RWPE2 (cell line): Measurements from ENCODE around the gene XPNPEP2.

ENCODE experiments used
- ATAC-seq: fragments of 200-7000 bp; cut with Tn5 transposase; 3 replicates; pipeline ENCODE4 v1.9.1; 2021; ENCODE audit warnings: low read depth
- DNase-seq: peaks from one replicate; pipeline ENCODE4 v3.0.0-alpha.2; 2020; ENCODE audit warnings: low spot score
- H3K27ac ChIP-seq: fragments of 450-650 bp; 2 replicates; pipeline ENCODE4 v1.5.1; 2017; ENCODE audit warnings: mild to moderate bottlenecking; ENCODE audit not compliant: poor library complexity, severe bottlenecking
- H3K27me3 ChIP-seq: fragments of 250-450 bp; sonication (Bioruptor Pico); 2 replicates; pipeline ENCODE4 v1.5.1; 2021; ENCODE audit warnings: mild to moderate bottlenecking, moderate library complexity; ENCODE audit not compliant: insufficient read depth, poor library complexity, severe bottlenecking
- H3K36me3 ChIP-seq: fragments of 250-450 bp; sonication (Bioruptor Pico); 2 replicates; pipeline ENCODE4 v1.5.1; 2020; ENCODE audit warnings: low read depth, mild to moderate bottlenecking, moderate library complexity
- H3K4me1 ChIP-seq: fragments of 250-450 bp; sonication (Bioruptor Pico); 2 replicates; pipeline ENCODE4 v1.5.1; 2021; ENCODE audit warnings: mild to moderate bottlenecking, moderate library complexity; ENCODE audit not compliant: insufficient read depth, poor library complexity, severe bottlenecking
- H3K4me3 ChIP-seq: fragments of 250-450 bp; sonication (Bioruptor Pico); 2 replicates; pipeline ENCODE4 v1.5.1; 2021; ENCODE audit warnings: mild to moderate bottlenecking, moderate library complexity; ENCODE audit not compliant: severe bottlenecking
- H3K9me3 ChIP-seq: fragments of 250-450 bp; sonication (Bioruptor Pico); 2 replicates; pipeline ENCODE4 v1.5.1; 2021; ENCODE audit warnings: mild to moderate bottlenecking, moderate library complexity; ENCODE audit not compliant: severe bottlenecking
- CTCF ChIP-seq: fragments of 450-650 bp; IDR thresholded peaks from one replicate; pipeline ENCODE4 v1.5.1; 2017; ENCODE audit warnings: mild to moderate bottlenecking, moderate library complexity; ENCODE audit not compliant: poor library complexity, severe bottlenecking

XPNPEP2 gene

GRCh38 chrX:129804806-129805205 lies 66.0 kb downstream of the XPNPEP2 start:
- H3K4me3 ChIP-seq: no peak overlapping the region
- no peaks in the 10 kb centered on the region for H3K27me3 ChIP-seq
- no peak for TF ChIP-seq CTCF
- H3K9me3 ChIP-seq: no peaks in the 10 kb centered on the region
- H3K4me1 ChIP-seq: no peaks in the 10 kb centered on the region
- no peak for DNase-seq
- 0 out of 2 replicates have a peak, but pooled peaks cover 4% of the 10 kb centered on the region for H3K36me3 ChIP-seq
- H3K27ac ChIP-seq: no peak overlapping the region
- ATAC-seq: no peak

GRCh38 chrX:129808158-129808828 lies 69.5 kb downstream of the XPNPEP2 start:
- no peak for ATAC-seq
- Histone ChIP-seq H3K36me3 (peaks cover 12% of the 10 kb centered on the region; the same call in 1 of the 2 replicates), H3K9me3 (no peaks in the 10 kb centered on the region), H3K27ac (no peak overlapping the region), H3K4me1 (no peaks in the 10 kb centered on the region), H3K4me3 (no peak overlapping the region), H3K27me3 (no peaks in the 10 kb centered on the region)
- no peak for DNase-seq
- no peak for TF ChIP-seq CTCF

GRCh38 chrX:129808829-129809796 lies 70.3 kb downstream of the XPNPEP2 start:
- no peak for TF ChIP-seq CTCF
- ATAC-seq (no peak), DNase-seq (no peak)
- Histone ChIP-seq H3K4me3 (no peak overlapping the region), H3K27me3 (no peaks in the 10 kb centered on the region), H3K9me3 (no peaks in the 10 kb centered on the region), H3K4me1 (no peaks in the 10 kb centered on the region), H3K36me3 (peaks cover 12% of the 10 kb centered on the region; the same call in 1 of the 2 replicates), H3K27ac (no peak overlapping the region)

DNA sequence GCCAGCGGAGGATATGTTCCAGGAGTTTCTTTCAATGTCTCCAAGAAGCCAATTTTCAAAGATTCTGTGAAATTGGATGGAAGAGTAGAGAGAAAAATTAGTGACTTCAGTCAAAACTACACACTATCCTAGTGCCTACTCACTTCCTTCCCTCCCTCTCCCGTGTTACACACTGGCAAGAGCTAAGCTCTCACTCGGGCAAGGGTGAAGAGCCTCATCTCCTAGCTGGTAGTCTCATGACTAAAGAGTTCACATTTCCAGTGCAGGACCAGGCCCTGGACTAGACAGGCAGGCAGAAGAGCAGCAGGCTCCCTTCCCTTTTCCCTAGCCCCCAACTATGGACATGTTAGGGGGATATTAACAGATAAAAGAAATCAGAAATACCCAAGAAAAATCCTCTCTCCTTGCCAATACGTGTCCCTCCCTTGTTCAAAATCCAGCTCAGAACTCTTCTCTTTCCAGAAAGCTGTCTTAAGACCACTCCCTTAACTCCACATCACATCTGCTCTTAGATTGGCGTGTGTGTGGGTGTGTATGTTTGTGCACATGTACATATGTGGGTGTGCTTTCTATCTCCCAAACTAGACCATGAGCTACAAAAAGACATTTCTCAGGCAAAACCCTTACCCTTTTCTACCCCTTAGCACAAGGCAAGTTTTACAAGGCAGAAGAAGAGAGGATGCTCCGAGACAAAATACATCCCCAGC lies 75.0 kb downstream of the XPNPEP2 start:
- Histone ChIP-seq H3K27me3 (no peaks in the 10 kb centered on the region), H3K9me3 (no peaks in the 10 kb centered on the region)
- ATAC-seq: no peak

More for the DNA sequence above, 75.0 kb downstream of the XPNPEP2 start:
- no peak for TF ChIP-seq CTCF
- Histone ChIP-seq H3K27ac (no peak overlapping the region), H3K36me3 (peaks cover 8% of the 10 kb centered on the region; the same call in 1 of the 2 replicates), H3K4me3 (no peak overlapping the region), H3K4me1 (no peaks in the 10 kb centered on the region)
- DNase-seq: no peak
